ENCODE measurements around the gene DYNLRB1.

DYNLRB1 gene

DNA sequence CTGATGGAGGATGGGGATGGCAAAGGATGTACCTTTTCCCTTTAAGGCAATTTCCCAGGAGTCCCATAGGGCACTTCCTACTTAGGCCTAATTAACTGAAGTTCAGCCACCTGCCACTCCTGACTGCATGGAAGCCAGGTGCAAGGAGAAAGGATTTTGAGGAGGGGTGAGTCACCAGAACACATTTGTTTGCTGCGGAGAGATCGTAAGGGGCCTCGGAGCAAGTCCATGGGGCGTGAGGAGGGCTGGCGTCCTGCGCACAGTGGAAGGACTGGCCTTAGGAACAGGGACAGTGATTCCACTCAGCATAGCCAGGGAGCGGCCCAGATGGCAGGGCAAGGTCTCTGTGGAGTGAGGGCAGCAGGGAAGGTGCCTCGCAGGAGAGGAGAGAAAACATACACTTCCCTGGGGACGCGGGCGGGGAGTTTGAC lies 30.5 kb downstream of the DYNLRB1 start:
- Mint-ChIP-seq H3K4me1 (peaks cover 6% of the 10 kb centered on the region), H3K36me3 (peaks cover 2% of the 10 kb centered on the region), H3K27ac (no peak overlapping the region), H3K27me3 (peaks cover 5% of the 10 kb centered on the region), H3K9me3 (no peaks in the 10 kb centered on the region), H3K4me3 (no peak overlapping the region)
- ATAC-seq (ENCODE audit: low read depth) (no peak), DNase-seq (ENCODE audit: low spot score in 2 of 2) (no peak)

DNA sequence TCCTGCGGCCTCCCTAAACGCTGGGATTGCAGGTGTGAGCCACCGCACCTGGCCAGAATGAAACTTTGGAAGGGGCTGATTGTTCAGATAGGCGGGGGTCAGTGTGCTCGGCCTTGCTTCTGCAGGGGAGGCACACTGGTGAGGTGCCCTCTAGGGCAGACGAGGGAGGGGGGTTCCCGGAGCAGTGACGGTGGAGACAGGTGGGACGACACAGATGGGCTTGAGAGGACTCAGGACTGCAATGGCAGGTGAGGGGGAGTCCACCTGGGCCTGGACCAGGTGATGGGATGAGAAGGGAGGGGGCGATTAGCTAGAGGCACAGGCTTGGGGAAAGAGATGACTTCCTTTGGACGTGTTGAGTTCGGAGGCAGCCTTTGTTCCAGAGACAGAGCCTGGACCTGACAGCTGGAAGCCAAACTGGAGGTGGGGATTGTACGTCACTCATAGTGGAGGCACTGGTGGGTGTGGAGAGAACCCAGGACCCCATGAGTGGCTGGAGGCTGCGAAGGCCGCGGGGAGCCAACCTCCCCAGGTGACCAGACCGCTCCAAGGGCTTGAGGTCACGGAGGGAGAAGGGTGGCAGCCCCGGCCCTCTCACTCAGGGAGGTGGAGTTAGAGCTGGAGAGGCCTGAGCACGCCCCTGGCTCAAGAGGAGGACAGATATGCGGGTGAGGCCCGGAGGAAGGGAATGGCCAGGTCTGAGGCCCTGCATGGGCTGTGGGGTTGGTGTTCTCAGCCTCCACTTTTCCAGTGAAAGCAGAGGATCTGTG lies 31.8 kb downstream of the DYNLRB1 start:
- ATAC-seq (ENCODE audit: low read depth) (no peak), DNase-seq (ENCODE audit: low spot score in 2 of 2) (no peak)
- H3K4me1 Mint-ChIP-seq: peaks cover 6% of the 10 kb centered on the region
- peaks cover 5% of the 10 kb centered on the region for H3K27me3 Mint-ChIP-seq
- peaks cover 2% of the 10 kb centered on the region for H3K36me3 Mint-ChIP-seq
- H3K4me3 Mint-ChIP-seq: no peak overlapping the region
- H3K27ac Mint-ChIP-seq: no peak overlapping the region
- no peaks in the 10 kb centered on the region for H3K9me3 Mint-ChIP-seq

DNA sequence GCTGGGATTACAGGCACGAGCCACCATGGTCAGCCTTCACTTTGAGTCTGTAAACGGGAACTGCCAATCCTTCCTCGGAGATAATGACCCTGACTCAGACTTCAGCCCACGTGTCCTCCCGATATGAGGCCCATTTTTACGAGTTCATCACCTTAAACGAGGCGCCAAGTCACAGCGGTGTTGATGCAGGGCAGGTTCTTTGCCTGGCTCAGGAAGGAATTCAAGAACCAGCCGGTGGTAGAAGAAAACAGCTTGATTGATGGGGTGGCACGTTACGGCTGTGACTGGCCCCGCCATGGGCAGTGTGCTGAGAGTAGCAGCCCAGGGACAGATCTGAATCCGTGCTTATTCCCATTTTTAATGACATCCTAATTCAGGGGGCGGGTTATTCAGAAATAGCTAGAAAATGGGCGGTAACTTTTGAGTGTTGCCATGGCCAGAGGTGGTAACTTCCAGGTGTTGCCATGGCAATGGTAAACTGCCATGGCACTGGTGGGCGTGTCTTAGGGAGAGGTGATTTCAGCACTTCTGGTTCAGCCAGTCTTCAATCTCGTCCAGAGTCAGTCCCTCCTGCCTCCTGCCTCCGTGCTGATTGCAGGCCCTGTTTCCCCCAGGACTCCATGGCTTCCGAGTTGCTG lies 33.2 kb downstream of the DYNLRB1 start:
- H3K4me3 Mint-ChIP-seq: no peak overlapping the region
- peaks cover 6% of the 10 kb centered on the region for H3K4me1 Mint-ChIP-seq
- peaks cover 5% of the 10 kb centered on the region for H3K27me3 Mint-ChIP-seq
- DNase-seq (ENCODE audit: low spot score in 2 of 2) (no peak), ATAC-seq (ENCODE audit: low read depth) (peak; percentile 84)
- peaks cover 2% of the 10 kb centered on the region for H3K36me3 Mint-ChIP-seq
- no peak overlapping the region for H3K27ac Mint-ChIP-seq
- no peaks in the 10 kb centered on the region for H3K9me3 Mint-ChIP-seq

DNA sequence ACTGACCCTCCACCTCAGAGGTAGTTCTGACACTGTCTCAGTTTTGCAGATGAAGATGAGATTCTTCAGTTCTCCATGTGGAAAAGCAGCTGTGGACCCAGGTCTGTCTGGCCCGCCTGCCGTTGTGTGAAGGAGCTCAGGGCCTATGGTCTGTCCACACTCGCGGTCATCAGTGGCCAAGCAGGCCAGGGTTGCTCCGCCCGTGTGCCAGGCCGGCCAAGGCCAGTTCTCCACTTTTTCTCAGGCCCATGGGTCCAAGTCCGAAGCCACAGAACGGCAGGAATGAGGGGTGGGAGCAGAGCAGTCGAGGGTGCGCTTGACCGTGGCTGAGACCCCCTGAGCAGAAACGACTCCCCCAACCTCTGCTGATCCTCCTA lies 33.7 kb downstream of the DYNLRB1 start:
- no peak for ATAC-seq (ENCODE audit: low read depth)
- DNase-seq (ENCODE audit: low spot score in 2 of 2): no peak
- peaks cover 2% of the 10 kb centered on the region for H3K36me3 Mint-ChIP-seq
- peaks cover 5% of the 10 kb centered on the region for H3K27me3 Mint-ChIP-seq
- H3K4me1 Mint-ChIP-seq: peaks cover 6% of the 10 kb centered on the region
- no peak overlapping the region for H3K4me3 Mint-ChIP-seq
- no peaks in the 10 kb centered on the region for H3K9me3 Mint-ChIP-seq
- no peak overlapping the region for H3K27ac Mint-ChIP-seq

DNA sequence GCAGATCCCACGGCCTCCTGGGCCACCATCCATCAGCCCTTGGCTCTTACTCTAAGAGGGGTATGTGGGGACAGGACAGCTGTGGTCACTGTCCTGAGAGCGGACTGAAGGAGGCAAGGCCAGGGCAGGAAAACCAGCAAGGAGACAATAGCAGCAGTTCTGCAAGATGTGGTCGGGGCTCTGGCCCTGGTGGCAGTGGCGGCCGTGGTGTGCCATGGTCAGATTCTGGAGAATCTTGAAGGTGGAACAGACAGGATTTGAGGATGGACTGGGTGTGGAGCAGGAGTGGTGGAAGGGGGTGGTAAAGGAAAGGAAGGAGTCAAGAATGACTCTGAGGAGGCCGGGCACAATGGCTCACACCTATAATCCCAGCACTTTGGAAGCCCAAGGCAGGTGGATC lies 36.3 kb downstream of the DYNLRB1 start:
- peaks cover 9% of the 10 kb centered on the region for H3K4me1 Mint-ChIP-seq
- H3K9me3 Mint-ChIP-seq: no peaks in the 10 kb centered on the region
- H3K27ac Mint-ChIP-seq: no peak overlapping the region
- H3K36me3 Mint-ChIP-seq: no peaks in the 10 kb centered on the region
- no peak overlapping the region for H3K4me3 Mint-ChIP-seq
- ATAC-seq (ENCODE audit: low read depth): no peak
- no peak for DNase-seq (ENCODE audit: low spot score in 2 of 2)
- H3K27me3 Mint-ChIP-seq: no peaks in the 10 kb centered on the region

DNA sequence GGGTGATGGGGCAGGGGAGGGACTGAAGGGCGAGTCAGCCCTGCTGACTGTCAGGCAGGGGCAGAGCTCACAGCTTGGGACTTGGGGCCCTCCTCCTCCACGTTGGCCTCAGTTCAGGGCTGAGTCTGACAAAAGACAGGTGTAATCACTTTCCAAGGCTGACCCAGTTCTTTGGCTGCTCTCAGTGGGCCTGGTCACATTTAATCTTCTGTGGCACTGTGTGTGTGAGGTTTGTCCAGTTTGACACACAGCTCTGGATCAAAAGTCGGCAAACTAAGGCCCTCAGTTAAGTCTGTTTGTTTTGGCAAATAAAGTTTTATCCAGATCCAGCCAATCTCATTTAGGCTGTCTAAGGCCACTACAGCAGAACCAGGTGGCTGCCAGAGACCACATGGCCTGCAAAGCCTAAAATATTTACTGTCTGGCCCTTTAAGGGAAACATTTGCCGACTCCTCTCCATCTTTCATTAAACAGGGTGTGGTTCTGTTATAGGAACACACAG lies 37.2 kb downstream of the DYNLRB1 start:
- ATAC-seq (ENCODE audit: low read depth) (no peak), DNase-seq (ENCODE audit: low spot score in 2 of 2) (no peak)
- Mint-ChIP-seq H3K27me3 (no peaks in the 10 kb centered on the region), H3K27ac (no peak overlapping the region), H3K9me3 (no peaks in the 10 kb centered on the region), H3K4me1 (peaks cover 15% of the 10 kb centered on the region), H3K36me3 (no peaks in the 10 kb centered on the region), H3K4me3 (no peak overlapping the region)

DNA sequence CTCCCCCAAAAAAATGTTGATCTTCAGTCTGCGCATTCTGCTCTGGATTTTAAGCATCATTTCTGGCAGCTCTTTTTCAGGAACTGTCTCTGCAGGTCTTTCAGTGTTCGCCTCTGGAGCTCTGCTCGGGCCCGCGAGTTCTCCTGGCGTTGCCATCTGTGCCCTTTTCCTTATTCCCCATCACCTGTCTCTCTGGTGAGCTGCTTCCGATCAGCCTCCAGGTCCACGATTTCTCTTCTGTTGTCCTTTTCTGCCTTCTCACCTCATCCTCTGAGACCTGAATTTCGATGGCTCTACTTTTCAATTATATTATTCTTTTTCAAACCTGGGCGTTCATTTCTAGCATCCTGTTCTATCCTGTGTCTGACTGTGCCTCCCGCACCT lies 41.7 kb downstream of the DYNLRB1 start:
- DNase-seq (ENCODE audit: low spot score in 2 of 2) (no peak), ATAC-seq (ENCODE audit: low read depth) (no peak)
- no peaks in the 10 kb centered on the region for H3K36me3 Mint-ChIP-seq
- peak overlapping the region; percentile 93 for H3K27ac Mint-ChIP-seq
- no peaks in the 10 kb centered on the region for H3K9me3 Mint-ChIP-seq
- no peaks in the 10 kb centered on the region for H3K27me3 Mint-ChIP-seq
- H3K4me3 Mint-ChIP-seq: peak overlapping the region; percentile 84
- peaks cover 17% of the 10 kb centered on the region for H3K4me1 Mint-ChIP-seq

DNA sequence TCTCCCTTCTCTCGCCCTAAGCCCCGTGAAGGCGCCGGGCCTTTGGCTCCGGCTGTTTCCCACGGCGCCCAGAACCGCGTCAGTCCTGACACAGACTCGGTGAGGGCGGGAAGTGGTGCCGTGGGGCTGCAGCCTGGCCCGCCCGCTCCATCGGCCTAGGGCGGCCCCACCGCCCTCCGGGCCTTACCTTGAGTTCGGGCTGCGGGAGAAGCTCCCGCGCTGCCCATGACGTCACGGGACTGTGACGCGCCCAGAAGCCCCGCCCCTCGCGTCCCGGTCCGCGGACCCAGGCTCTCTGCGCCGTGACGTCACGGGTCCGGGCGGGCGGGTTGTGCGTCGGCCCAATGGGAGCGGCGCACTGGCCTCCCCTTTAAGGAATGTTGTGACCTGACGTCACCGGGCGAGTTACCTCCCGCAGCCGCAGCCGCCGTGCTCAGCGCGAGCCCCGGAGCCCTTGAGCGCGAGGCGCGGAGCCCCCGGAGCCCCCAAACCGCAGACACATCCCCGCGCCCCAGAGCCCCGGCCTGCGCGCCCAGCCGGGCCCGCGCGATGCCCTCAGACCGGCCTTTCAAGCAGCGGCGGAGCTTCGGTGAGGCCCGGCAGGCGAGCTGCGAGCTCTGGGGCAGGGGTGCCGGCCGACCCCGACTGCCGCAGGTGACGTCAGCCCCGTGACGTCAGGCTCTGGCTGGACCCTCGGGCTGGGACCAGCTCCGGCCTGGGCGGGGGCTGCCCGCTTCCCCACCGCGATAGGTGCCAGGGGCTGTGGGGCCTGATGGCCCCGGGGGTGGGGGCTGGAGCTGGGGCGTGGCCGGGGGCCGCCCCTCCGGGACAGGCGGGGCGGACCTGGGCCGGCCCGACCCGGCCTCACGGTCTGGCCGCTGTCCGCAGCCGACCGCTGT lies 42.3 kb downstream of the DYNLRB1 start, which contains the start of gene MAP1LC3A:
TSS of gene MAP1LC3A (plus strand) at position 399 of the 899 bp plus-strand sequence. CDS start at position 550, 151 bp downstream.
- Mint-ChIP-seq H3K4me3 (peak within 1 kb of the TSS; percentile 84), H3K36me3 (no peaks in the 10 kb centered on the region), H3K27me3 (no peaks in the 10 kb centered on the region), H3K4me1 (peaks cover 17% of the 10 kb centered on the region), H3K27ac (peak within 1 kb of the TSS; percentile 93), H3K9me3 (no peaks in the 10 kb centered on the region)
- DNase-seq (ENCODE audit: low spot score in 2 of 2) (peak; percentile 95 to 98), ATAC-seq (ENCODE audit: low read depth) (peak; percentile 87)

DNA sequence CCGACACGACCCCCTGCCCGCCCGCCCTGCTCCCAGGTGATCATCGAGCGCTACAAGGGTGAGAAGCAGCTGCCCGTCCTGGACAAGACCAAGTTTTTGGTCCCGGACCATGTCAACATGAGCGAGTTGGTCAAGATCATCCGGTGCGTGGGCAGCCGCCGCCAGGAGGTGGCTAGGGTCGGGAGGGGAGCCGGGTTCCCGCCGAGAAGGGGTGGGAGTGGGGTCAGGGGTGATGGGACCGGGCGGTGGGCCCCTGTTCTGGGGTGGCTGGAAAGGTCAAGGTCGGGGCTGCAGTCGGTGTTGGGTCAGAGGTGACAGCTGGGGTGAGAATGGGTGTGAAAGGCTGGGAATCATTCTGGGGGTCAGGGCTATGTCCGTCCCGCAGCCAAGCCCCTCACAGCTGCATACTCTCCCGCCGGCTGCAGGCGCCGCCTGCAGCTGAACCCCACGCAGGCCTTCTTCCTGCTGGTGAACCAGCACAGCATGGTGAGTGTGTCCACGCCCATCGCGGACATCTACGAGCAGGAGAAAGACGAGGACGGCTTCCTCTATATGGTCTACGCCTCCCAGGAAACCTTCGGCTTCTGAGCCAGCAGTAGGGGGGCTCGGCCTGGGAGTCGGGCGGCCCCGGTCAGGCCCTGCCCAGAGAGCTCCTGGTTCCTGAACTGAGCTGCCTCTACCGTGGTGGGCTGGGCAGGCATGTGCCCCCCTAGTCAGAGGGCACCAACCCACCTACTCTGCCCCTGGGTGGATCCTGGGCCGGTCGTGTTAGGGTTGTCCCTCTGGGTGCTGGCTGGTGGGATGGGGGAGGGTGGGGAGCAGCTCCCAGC lies 43.3 kb downstream of the DYNLRB1 start:
- Mint-ChIP-seq H3K27me3 (no peaks in the 10 kb centered on the region), H3K36me3 (no peaks in the 10 kb centered on the region), H3K9me3 (no peaks in the 10 kb centered on the region), H3K27ac (peak overlapping the region; percentile 60), H3K4me1 (peaks cover 17% of the 10 kb centered on the region), H3K4me3 (peak overlapping the region; percentile 63)
- DNase-seq (ENCODE audit: low spot score in 2 of 2): peak in 1 of 2 donors; percentile 15
- no peak for ATAC-seq (ENCODE audit: low read depth)

DNA sequence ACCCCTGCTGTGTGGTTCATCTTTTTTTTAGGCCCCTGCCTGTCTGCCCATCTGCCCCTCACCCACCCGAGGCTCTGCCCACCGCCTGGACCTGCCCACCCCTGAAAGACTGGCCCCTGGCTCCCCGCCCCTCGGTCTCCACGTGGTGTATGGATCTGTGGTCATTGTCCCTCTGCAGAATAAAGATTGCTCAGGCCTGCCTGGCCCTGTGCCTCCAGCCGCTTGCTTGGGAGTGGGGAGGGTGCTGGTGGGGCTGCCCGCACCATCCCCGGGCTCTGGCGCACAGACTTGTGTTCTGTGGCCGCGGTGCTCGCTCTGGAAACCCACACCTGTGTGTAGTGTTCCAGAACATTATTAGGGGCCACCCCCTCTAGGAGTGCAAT lies 43.9 kb downstream of the DYNLRB1 start:
- H3K27ac Mint-ChIP-seq: peak overlapping the region; percentile 82
- H3K4me3 Mint-ChIP-seq: peak overlapping the region; percentile 63
- ATAC-seq (ENCODE audit: low read depth): no peak
- no peak for DNase-seq (ENCODE audit: low spot score in 2 of 2)
- no peaks in the 10 kb centered on the region for H3K36me3 Mint-ChIP-seq
- no peaks in the 10 kb centered on the region for H3K27me3 Mint-ChIP-seq
- H3K4me1 Mint-ChIP-seq: peaks cover 17% of the 10 kb centered on the region
- no peaks in the 10 kb centered on the region for H3K9me3 Mint-ChIP-seq

DNA sequence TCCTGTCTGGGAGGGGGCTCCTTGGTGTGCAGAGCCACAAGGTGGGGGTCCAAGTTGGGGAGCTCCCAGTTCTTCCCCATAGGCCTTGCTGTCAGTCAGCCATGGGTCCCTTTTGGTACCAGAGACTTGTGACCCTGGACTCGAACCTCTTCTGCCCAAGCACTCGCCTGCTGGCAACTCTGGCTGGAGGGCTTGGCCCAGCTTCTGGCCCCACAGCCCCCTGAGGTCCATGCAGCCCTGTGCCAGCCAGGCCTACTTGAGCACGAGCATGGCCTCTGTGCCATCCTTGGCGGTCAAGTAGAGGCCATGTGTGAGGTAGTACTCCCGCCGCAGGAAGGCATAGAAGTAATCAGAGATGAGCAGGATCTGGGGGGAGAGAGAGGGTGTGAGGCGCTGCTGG lies 44.4 kb downstream of the DYNLRB1 start:
- H3K36me3 Mint-ChIP-seq: no peaks in the 10 kb centered on the region
- no peaks in the 10 kb centered on the region for H3K9me3 Mint-ChIP-seq
- no peaks in the 10 kb centered on the region for H3K27me3 Mint-ChIP-seq
- DNase-seq (ENCODE audit: low spot score in 2 of 2): peak in 1 of 2 donors; percentile 24
- H3K4me3 Mint-ChIP-seq: no peak overlapping the region
- ATAC-seq (ENCODE audit: low read depth): no peak
- peaks cover 19% of the 10 kb centered on the region for H3K4me1 Mint-ChIP-seq
- H3K27ac Mint-ChIP-seq: peak overlapping the region; percentile 82

DNA sequence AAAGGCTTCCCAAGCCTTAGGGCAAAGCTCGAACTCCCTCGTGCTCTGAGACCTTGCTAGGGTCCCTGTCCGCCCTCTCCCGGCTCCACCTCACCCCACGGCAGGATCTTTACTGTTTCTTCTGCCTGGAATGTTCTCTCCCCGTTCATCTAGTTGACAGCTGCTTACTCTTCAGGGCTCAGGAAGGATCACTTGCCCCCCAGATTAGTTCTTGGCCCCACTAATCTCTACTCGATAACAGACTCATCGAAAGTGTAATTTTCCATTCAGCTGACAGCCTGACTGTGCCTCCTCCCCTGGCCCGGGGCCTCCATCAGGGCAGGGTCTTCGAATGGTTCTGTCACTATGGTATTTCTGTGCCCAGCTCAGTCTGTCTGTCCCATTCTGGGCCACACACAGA lies 45.4 kb downstream of the DYNLRB1 start:
- DNase-seq (ENCODE audit: low spot score in 2 of 2) (no peak), ATAC-seq (ENCODE audit: low read depth) (no peak)
- no peaks in the 10 kb centered on the region for H3K27me3 Mint-ChIP-seq
- peak overlapping the region; percentile 82 for H3K27ac Mint-ChIP-seq
- H3K36me3 Mint-ChIP-seq: no peaks in the 10 kb centered on the region
- peaks cover 22% of the 10 kb centered on the region for H3K4me1 Mint-ChIP-seq
- H3K4me3 Mint-ChIP-seq: no peak overlapping the region
- no peaks in the 10 kb centered on the region for H3K9me3 Mint-ChIP-seq

DNA sequence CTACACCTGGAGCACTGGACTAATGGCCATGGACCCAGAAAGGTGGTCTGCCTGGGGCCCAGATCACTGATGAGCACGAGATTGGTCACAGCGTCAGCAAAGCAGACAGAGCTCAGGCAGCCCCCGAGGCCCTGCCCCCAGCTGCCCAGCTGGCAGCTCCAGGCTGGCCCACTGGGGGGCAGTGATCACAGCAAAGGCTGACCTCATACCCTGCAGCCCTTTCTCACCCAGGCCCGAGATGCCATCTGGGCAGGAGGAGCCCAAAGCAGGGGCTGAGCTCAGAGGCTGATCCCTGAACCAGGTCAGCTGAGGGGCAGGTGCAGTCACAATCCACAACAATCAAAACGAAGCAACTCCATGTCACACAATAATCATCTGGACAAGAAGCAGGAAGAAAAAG lies 46.4 kb downstream of the DYNLRB1 start:
- no peak overlapping the region for H3K4me3 Mint-ChIP-seq
- no peak for ATAC-seq (ENCODE audit: low read depth)
- H3K27me3 Mint-ChIP-seq: no peaks in the 10 kb centered on the region
- no peak for DNase-seq (ENCODE audit: low spot score in 2 of 2)
- no peaks in the 10 kb centered on the region for H3K9me3 Mint-ChIP-seq
- H3K36me3 Mint-ChIP-seq: peaks cover 1% of the 10 kb centered on the region
- H3K27ac Mint-ChIP-seq: no peak overlapping the region
- peaks cover 19% of the 10 kb centered on the region for H3K4me1 Mint-ChIP-seq

Data from memory B cell (primary cell).